A549 (cell line): Measurements from ENCODE around the gene MYOF. TPM values are rescaled to one million over a fixed set of nuclear protein-coding genes. Genes with fewer than 3 reads are reported as not detected.
A peak's percentile ranks its signal among the peaks of the same experiment; 100 is the strongest.

Experiments used
- ATAC-seq, 2 experiments: fragments of 200-7000 bp in 1 of 2; fragments of >200 bp in 1 of 2; cut with Nextera tagmentation in 1 of 2; cut with Tn5 transposase in 1 of 2; 3 replicates each; pipeline versions ENCODE4 v1.8.0 to v1.9.1; 2018 to 2020; ENCODE audit warnings: mild to moderate bottlenecking in 1 of 2, moderate library complexity in 1 of 2
- CTCF ChIA-PET: fragments of 300-600 bp; sonication (Branson Sonifier 250); formaldehyde crosslinking; extraction: SDS; loops from one replicate; lab custom pipeline; 2021; ENCODE audit warnings: antibody characterized with exemption, inconsistent platforms; lab: Yijun Ruan, JAX
- POLR2A ChIA-PET: fragments of 350-600 bp; formaldehyde crosslinking; extraction: SDS; loops from one replicate; lab custom pipeline; 2021; ENCODE audit warnings: antibody characterized with exemption, inconsistent platforms; lab: Yijun Ruan, JAX
- DNase-seq, 2 experiments: peaks; one replicate each; pipeline versions ENCODE4 v3.0.0 to v3.0.0-alpha.2; 2011 to 2016; ENCODE audit warnings: low read depth in 1 of 2, low spot score in 1 of 2
- FAIRE-seq: peaks from 2 replicates; lab custom pipeline; 2011; peaks lifted over from hg19 to GRCh38; lab: Jason Lieb, UNC
- H3K27ac ChIP-seq, 2 experiments: fragments of >200 bp; sonication (Bioruptor Twin); formaldehyde crosslinking; 3 replicates each; pipeline ENCODE4 v1.5.1; 2016 to 2017
- H3K4me1 ChIP-seq: fragments of >200 bp; sonication (Bioruptor Twin); formaldehyde crosslinking; 3 replicates; pipeline ENCODE4 v1.6.1; 2016
- H3K4me2 ChIP-seq: fragments of >200 bp; sonication (Bioruptor Twin); formaldehyde crosslinking; 3 replicates; pipeline ENCODE4 v1.6.1; 2016
- H3K4me3 ChIP-seq: fragments of >200 bp; sonication (Bioruptor Twin); formaldehyde crosslinking; 3 replicates; pipeline ENCODE4 v1.5.1; 2016
- H3K9me3 ChIP-seq: fragments of >200 bp; sonication (Bioruptor Twin); formaldehyde crosslinking; 3 replicates; pipeline ENCODE4 v1.6.1; 2016
- CBX2 ChIP-seq: fragments of 200-600 bp; sonication (generic); IDR thresholded peaks from 2 replicates; pipeline ENCODE4 v1.6.1; 2016; ENCODE audit warnings: low read depth, mild to moderate bottlenecking, borderline replicate concordance
- EHF ChIP-seq: fragments of 250-450 bp; sonication (Bioruptor Pico); IDR thresholded peaks from 2 replicates; pipeline ENCODE4 v1.5.0; 2020; ENCODE audit warnings: mild to moderate bottlenecking
- EHMT2 ChIP-seq: fragments of 200-600 bp; sonication (generic); IDR thresholded peaks from 2 replicates; pipeline ENCODE4 v1.6.1; 2016; ENCODE audit warnings: antibody characterized with exemption, low read depth, mild to moderate bottlenecking, moderate library complexity
- FOSL2 ChIP-seq, 2 experiments: fragments of 450-650 bp in 1 of 2; fragments of >200 bp in 1 of 2; sonication (Bioruptor Twin) in 1 of 2; formaldehyde crosslinking; IDR thresholded peaks; 2 replicates each; pipeline versions ENCODE4 v1.5.0 to v1.6.1; 2016 to 2020; ENCODE audit warnings: mild to moderate bottlenecking in 1 of 2, moderate library complexity in 1 of 2
- FOXS1 ChIP-seq: fragments of 250-450 bp; sonication (Bioruptor Pico); IDR thresholded peaks from 2 replicates; pipeline ENCODE4 v1.5.0; 2020; ENCODE audit warnings: mild to moderate bottlenecking, moderate library complexity
- HOXA7 ChIP-seq: fragments of 250-450 bp; sonication (Bioruptor Pico); IDR thresholded peaks from 2 replicates; pipeline ENCODE4 v1.5.0; 2020; ENCODE audit warnings: mild to moderate bottlenecking, moderate library complexity
- HOXB13 ChIP-seq: fragments of 250-450 bp; sonication (Bioruptor Pico); IDR thresholded peaks from 2 replicates; pipeline ENCODE4 v1.5.0; 2020; ENCODE audit warnings: low read depth, mild to moderate bottlenecking, moderate library complexity
- HOXB5 ChIP-seq: fragments of 250-450 bp; sonication (Bioruptor Pico); IDR thresholded peaks from 2 replicates; pipeline ENCODE4 v1.5.0; 2020; ENCODE audit warnings: mild to moderate bottlenecking, moderate library complexity
- JUN ChIP-seq, 2 experiments: fragments of >200 bp; sonication (Bioruptor Twin); formaldehyde crosslinking; IDR thresholded peaks; 2 replicates in 1 of 2; 3 replicates in 1 of 2; pipeline ENCODE4 v1.6.1; 2016 to 2017
- KDM1A ChIP-seq: fragments of 200-600 bp; sonication (generic); IDR thresholded peaks from 2 replicates; pipeline ENCODE4 v1.6.1; 2016; ENCODE audit warnings: low read depth, mild to moderate bottlenecking
- MAZ ChIP-seq: fragments of 150-350 bp; IDR thresholded peaks from 2 replicates; pipeline ENCODE4 v1.6.1; 2014; ENCODE audit warnings: antibody characterized with exemption, low read depth, low read length, borderline replicate concordance
- NFE2L2 ChIP-seq: fragments of 150-350 bp; conservative IDR thresholded peaks from 2 replicates; pipeline ENCODE4 v1.6.1; 2014; ENCODE audit warnings: low read length
- PHF8 ChIP-seq: fragments of 200-600 bp; sonication (generic); IDR thresholded peaks from 2 replicates; pipeline ENCODE4 v1.6.1; 2016; ENCODE audit warnings: low read depth, mild to moderate bottlenecking, antibody characterized with exemption, moderate library complexity, borderline replicate concordance
- POLR2A ChIP-seq: IDR thresholded peaks from 2 replicates; pipeline ENCODE4 v1.6.1; 2012; ENCODE audit warnings: mild to moderate bottlenecking, low read length
- POLR2AphosphoS2 ChIP-seq: conservative IDR thresholded peaks from 2 replicates; pipeline ENCODE4 v1.6.1; 2012; ENCODE audit warnings: low read length, improper control_type of control experiment, inconsistent platforms
- RAD21 ChIP-seq, 2 experiments: fragments of >200 bp in 1 of 2; sonication (Bioruptor Twin) in 1 of 2; formaldehyde crosslinking in 1 of 2; IDR thresholded peaks in 1 of 2; conservative IDR thresholded peaks in 1 of 2; 2 replicates in 1 of 2; 3 replicates in 1 of 2; pipeline ENCODE4 v1.6.1; 2012 to 2018; ENCODE audit warnings: inconsistent platforms in 1 of 2
- SREBF2 ChIP-seq: fragments of 450-650 bp; IDR thresholded peaks from 2 replicates; pipeline ENCODE4 v1.6.1; 2014; ENCODE audit warnings: mild to moderate bottlenecking, moderate library complexity
- ZC3H11A ChIP-seq: fragments of 450-650 bp; IDR thresholded peaks from 2 replicates; pipeline ENCODE4 v1.6.1; 2014; ENCODE audit warnings: antibody characterized with exemption, mild to moderate bottlenecking
- ZSCAN20 ChIP-seq: fragments of 250-450 bp; sonication (Bioruptor Pico); IDR thresholded peaks from 2 replicates; pipeline ENCODE4 v1.8.0; 2022; ENCODE audit warnings: mild to moderate bottlenecking, moderate library complexity
- WGBS: methylation state at CpG from one replicate; pipeline ENCODE4 v1.1.6; 2017; ENCODE audit errors: missing lambda C conversion rate; 5-methylcytosine and 5-hydroxymethylcytosine counted together
- polyA plus RNA-seq, 4 experiments: library from polyadenylated mRNA; depleted of rRNA in 3 of 4; stranded (reverse); fragments of >200 nt; fragmentation: RNase III in 1 of 4; extraction: RNeasy Plus Mini Kit Qiagen cat#74134 plus additional on column Dnase treatment in 1 of 4; gene quantifications; 2 replicates in 3 of 4; 3 replicates in 1 of 4; pipeline ENCODE4 v1.2.3, GENCODE V29; 2011 to 2017
- TF ChIP-seq, protein P1 (sequence below): fragments of >200 bp; sonication (Bioruptor Twin); formaldehyde crosslinking; IDR thresholded peaks from 3 replicates; pipeline ENCODE4 v1.5.1; 2016
- TF ChIP-seq, protein P2 (sequence below): fragments of >200 bp; sonication (Bioruptor Twin); formaldehyde crosslinking; IDR thresholded peaks from 3 replicates; pipeline ENCODE4 v1.6.1; 2016
- TF ChIP-seq, protein P3 (sequence below): IDR thresholded peaks from 2 replicates; pipeline ENCODE4 v1.6.1; 2012
- TF ChIP-seq, protein P4 (sequence below): fragments of 250-450 bp; sonication (Bioruptor Pico); IDR thresholded peaks from 2 replicates; pipeline ENCODE4 v1.5.0; 2021; ENCODE audit warnings: mild to moderate bottlenecking, moderate library complexity, borderline replicate concordance
- TF ChIP-seq, protein P5 (sequence below): IDR thresholded peaks from 2 replicates; pipeline ENCODE4 v1.6.1; 2012
- TF ChIP-seq, protein P6 (sequence below): fragments of 450-650 bp; IDR thresholded peaks from 2 replicates; pipeline ENCODE4 v1.6.1; 2014; ENCODE audit warnings: antibody characterized with exemption

The MYOF gene
- polyA plus RNA-seq, 2 of the 4 experiments (the other 2 are of a cell fraction) = 190 to 265 TPM

DNA sequence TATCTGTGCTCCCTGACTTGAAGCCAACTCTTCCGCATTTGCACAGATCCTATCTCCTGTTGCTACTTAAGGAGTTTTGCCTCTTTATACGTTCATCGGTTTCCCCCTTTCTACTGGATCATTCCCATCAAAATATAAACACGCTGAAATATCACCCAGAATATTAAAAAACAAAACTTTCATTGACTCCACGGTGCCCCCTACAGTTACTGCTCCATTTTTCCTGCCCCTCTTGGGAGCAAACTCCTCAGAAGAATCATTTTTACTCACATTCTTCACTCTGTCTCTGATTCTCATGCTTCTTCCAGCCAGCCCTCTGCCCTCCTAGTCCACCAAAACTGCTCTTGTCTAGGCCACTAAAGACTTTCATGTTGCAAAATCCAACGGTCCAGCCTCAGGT is 66.4 kb downstream of the MYOF start:
- 84% methylated on average over 6 of the region's 6 CpGs for WGBS
- H3K4me1 ChIP-seq = no peaks in the 10 kb centered on the region
- no peak overlapping the region; a peak in 1 of 6 replicates for H3K27ac ChIP-seq
- ChIA-PET POLR2A (no interaction called here), CTCF (interaction anchor here (1.2 to 3.1 kb wide), 2 partner anchors 22 to 39 kb away, joined by 3 to 16 read pairs; no protein-coding TSS in a partner anchor)
- H3K4me2 ChIP-seq = no peak overlapping the region
- no peak for DNase-seq
- FAIRE-seq = no peak
- H3K4me3 ChIP-seq = no peak overlapping the region
- ATAC-seq = no peak
- H3K9me3 ChIP-seq = no peaks in the 10 kb centered on the region
- no peak for TF ChIP-seq SREBF2
- no peak for TF ChIP-seq FOXS1 (CRISPR knock-in tag)
- no peak for TF ChIP-seq EHMT2
- TF ChIP-seq, protein P1, sequence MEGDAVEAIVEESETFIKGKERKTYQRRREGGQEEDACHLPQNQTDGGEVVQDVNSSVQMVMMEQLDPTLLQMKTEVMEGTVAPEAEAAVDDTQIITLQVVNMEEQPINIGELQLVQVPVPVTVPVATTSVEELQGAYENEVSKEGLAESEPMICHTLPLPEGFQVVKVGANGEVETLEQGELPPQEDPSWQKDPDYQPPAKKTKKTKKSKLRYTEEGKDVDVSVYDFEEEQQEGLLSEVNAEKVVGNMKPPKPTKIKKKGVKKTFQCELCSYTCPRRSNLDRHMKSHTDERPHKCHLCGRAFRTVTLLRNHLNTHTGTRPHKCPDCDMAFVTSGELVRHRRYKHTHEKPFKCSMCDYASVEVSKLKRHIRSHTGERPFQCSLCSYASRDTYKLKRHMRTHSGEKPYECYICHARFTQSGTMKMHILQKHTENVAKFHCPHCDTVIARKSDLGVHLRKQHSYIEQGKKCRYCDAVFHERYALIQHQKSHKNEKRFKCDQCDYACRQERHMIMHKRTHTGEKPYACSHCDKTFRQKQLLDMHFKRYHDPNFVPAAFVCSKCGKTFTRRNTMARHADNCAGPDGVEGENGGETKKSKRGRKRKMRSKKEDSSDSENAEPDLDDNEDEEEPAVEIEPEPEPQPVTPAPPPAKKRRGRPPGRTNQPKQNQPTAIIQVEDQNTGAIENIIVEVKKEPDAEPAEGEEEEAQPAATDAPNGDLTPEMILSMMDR = peak; percentile 29; the same call in 2 of the 3 replicates
- no peak for TF ChIP-seq HOXB5 (CRISPR knock-in tag)
- TF ChIP-seq JUN (IDR thresholded peaks at IDR 0.05) = no peak
- TF ChIP-seq, protein P2, sequence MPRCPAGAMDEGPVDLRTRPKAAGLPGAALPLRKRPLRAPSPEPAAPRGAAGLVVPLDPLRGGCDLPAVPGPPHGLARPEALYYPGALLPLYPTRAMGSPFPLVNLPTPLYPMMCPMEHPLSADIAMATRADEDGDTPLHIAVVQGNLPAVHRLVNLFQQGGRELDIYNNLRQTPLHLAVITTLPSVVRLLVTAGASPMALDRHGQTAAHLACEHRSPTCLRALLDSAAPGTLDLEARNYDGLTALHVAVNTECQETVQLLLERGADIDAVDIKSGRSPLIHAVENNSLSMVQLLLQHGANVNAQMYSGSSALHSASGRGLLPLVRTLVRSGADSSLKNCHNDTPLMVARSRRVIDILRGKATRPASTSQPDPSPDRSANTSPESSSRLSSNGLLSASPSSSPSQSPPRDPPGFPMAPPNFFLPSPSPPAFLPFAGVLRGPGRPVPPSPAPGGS = no peak
- TF ChIP-seq RAD21 (conservative IDR thresholded peaks at IDR 0.05 in 1 of 2, IDR thresholded peaks at IDR 0.05 in 1 of 2) = 0 out of 5 replicates have a peak, but pooled peaks of 1 of the 2 experiments have one; percentile 20

DNA sequence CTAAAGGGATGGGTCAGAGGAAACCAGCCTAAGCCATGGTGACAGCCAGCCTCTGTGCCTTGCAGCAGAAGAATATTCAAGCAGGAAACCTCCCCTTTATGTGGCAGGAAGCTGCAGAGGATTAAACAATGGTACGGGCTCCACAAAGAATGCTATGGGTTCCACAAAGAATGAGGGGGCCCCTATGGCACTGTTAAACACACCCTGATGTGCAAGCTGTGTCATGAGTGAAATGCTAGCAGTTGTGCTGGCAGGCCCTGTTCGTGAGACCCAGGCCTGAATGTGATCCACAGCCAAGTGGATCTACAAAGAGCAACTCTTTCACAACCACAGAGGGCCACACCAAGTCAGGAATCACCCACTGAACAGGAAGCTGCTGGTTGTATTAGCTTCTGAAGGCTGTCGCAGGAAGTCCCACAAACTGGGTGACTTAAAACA is 68.9 kb downstream of the MYOF start:
- WGBS = 94% methylated on average over 3 of the region's 3 CpGs
- Histone ChIP-seq H3K9me3 (no peaks in the 10 kb centered on the region), H3K27ac (no peak overlapping the region)
- CTCF ChIA-PET = interaction anchor here (2.6 to 4.6 kb wide), 2 partner anchors 37 to 69 kb away, joined by 13 to 22 read pairs; partner anchors contain the start of gene MYOF
- FAIRE-seq = no peak
- TF ChIP-seq, protein P3, sequence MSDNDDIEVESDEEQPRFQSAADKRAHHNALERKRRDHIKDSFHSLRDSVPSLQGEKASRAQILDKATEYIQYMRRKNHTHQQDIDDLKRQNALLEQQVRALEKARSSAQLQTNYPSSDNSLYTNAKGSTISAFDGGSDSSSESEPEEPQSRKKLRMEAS = no peak
- TF ChIP-seq, protein P4, sequence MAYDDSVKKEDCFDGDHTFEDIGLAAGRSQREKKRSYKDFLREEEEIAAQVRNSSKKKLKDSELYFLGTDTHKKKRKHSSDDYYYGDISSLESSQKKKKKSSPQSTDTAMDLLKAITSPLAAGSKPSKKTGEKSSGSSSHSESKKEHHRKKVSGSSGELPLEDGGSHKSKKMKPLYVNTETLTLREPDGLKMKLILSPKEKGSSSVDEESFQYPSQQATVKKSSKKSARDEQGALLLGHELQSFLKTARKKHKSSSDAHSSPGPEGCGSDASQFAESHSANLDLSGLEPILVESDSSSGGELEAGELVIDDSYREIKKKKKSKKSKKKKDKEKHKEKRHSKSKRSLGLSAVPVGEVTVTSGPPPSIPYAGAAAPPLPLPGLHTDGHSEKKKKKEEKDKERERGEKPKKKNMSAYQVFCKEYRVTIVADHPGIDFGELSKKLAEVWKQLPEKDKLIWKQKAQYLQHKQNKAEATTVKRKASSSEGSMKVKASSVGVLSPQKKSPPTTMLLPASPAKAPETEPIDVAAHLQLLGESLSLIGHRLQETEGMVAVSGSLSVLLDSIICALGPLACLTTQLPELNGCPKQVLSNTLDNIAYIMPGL = no peak
- TF ChIP-seq KDM1A (no peak), EHF (CRISPR knock-in tag) (no peak), FOSL2 (IDR thresholded peaks at IDR 0.05) (no peak), FOSL2 (CRISPR knock-in tag; IDR thresholded peaks at IDR 0.05) (no peak), NFE2L2 (no peak), ZC3H11A (no peak), CBX2 (no peak), POLR2A (no peak), EHMT2 (no peak), MAZ (no peak), ZSCAN20 (no peak), JUN (IDR thresholded peaks at IDR 0.05) (no peak), HOXA7 (CRISPR knock-in tag) (no peak), HOXB13 (CRISPR knock-in tag) (no peak), HOXB5 (CRISPR knock-in tag) (no peak), PHF8 (no peak), POLR2AphosphoS2 (no peak)
- TF ChIP-seq, protein P5, sequence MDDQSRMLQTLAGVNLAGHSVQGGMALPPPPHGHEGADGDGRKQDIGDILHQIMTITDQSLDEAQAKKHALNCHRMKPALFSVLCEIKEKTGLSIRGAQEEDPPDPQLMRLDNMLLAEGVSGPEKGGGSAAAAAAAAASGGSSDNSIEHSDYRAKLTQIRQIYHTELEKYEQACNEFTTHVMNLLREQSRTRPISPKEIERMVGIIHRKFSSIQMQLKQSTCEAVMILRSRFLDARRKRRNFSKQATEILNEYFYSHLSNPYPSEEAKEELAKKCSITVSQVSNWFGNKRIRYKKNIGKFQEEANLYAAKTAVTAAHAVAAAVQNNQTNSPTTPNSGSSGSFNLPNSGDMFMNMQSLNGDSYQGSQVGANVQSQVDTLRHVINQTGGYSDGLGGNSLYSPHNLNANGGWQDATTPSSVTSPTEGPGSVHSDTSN = no peak
- TF ChIP-seq, protein P6, sequence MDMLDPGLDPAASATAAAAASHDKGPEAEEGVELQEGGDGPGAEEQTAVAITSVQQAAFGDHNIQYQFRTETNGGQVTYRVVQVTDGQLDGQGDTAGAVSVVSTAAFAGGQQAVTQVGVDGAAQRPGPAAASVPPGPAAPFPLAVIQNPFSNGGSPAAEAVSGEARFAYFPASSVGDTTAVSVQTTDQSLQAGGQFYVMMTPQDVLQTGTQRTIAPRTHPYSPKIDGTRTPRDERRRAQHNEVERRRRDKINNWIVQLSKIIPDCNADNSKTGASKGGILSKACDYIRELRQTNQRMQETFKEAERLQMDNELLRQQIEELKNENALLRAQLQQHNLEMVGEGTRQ = no peak
- TF ChIP-seq, all 56 proteins: peak for 0
- no peak overlapping the region for H3K4me2 ChIP-seq
- POLR2A ChIA-PET = no interaction called here
- no peak overlapping the region for H3K4me3 ChIP-seq
- ATAC-seq (no peak), DNase-seq (no peak)
- H3K4me1 ChIP-seq = no peaks in the 10 kb centered on the region
